ENCODE results near the gene SWSAP1.
A peak's percentile ranks its signal among the peaks of the same experiment; 100 is the strongest.

Gene SWSAP1

GRCh38 chr19:11416346-11417052, 42.0 kb downstream of the SWSAP1 start:
- DNase-seq: no peak

DNA sequence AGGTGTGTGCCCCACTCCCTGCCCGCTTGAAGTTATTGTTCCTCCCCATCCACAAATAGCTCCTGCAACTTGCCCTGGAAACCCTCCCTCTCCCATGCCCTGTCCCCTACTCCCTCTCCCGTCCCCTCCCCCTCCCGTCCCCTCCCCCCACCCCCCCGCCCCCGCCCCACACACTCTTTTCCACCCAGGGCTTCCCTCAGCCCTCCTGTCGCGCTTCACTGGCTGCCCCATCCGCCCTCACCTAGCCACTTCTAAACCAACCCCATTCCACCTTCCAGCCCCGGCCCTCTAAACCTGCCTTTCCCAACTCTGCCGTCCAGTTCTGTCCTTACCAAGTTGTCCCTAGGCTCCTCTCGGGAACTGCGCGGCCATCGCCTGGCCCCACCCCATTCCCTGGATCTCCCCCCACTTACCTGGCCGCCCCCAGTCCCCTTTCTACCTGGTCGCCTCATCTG, 43.7 kb downstream of the SWSAP1 start:
- no peak for DNase-seq

GRCh38 chr19:11418549-11419506, 44.4 kb downstream of the SWSAP1 start, which contains the start of gene RGL3:
Gene RGL3, minus strand, starts transcription at chr19:11419314. Its CDS starts 36 bp downstream, at chr19:11419278.
- peak in 1 of 2 donors; percentile 27 for DNase-seq

- DNase-seq: no peak
Measured at GRCh38 chr19:11420429-11421370, 46.2 kb downstream of the SWSAP1 start.

DNA sequence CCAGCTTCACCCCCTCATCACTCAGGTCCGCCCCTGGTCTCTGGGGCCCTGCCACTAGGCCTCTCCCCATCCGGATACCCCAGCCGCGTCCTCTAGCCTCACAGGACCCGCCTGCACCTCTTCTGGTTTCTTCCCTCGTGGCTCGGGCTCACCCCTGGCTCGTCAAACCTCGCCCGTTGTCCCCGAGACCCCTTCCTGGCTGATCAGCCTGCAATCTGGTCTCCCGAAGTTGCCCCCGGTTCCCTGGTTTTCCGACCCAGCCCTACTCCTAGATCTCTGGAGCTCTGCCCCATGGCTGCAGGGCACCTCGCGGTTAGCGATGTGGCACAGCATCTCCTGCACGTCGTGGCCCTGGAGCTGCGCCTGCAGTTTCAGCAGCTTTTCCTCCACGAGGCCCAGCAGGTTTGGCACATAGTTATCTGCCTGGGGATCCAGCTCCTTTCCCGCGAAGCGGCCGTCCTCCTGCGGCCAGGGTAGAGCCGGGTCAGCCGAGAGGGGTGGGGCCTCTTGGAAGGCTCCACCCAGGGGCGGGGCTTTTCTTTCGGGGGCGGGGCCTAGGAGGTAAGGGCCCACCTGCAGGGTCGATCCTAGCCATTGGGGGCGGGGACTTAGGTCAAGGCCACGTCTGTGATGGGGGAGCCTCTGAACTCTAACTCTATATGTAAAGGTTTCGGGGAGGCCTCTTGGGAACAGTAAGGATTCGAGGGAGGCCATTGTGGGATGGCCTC, 47.1 kb downstream of the SWSAP1 start:
- peak; percentile 50 to 62 for DNase-seq

DNA sequence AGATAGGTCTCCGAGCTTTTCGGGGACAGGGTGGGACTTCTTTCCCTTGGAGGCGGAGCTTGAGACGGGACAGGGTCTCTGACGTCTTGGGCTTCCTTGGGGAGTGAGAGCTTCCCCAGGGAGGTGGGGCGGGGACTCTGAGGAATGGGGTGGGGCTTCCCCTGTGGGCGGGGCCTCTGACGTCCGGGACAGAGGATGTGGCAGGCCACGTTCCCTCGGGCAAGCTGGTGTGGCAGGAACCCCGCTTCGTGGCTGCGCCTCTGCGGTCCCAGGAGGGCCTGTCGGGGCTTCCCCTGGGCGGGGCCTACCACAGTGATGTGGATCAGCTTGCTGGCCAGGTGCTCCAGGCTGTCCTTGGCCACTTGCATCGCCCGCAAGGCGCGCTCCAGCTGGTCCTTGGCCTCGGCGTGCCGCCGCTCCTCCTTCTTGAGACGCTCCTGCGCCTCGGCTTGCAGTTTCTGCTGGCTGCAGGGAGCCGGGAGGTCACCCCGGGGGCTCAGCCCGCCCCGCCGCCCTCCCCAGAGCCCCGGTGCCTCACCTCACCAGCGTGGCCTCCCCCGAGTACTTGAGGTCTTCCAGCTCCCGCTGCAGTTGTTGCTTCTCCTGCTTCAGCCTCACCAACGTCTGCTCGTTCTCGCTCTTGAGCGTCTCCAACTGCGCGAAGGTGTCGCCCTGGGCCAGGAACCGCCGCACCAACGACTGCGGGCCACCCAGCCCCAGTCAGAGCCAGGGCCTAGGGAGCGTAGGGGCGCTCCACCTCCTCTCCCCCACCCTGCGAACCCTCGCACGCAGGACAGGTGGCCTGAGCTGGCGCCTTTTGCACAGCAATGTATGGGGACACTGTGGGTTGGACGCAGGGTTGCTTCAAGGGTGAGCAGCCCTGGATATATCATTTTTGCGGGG, 47.9 kb downstream of the SWSAP1 start:
- peak; percentile 81 to 90 for DNase-seq

DNA sequence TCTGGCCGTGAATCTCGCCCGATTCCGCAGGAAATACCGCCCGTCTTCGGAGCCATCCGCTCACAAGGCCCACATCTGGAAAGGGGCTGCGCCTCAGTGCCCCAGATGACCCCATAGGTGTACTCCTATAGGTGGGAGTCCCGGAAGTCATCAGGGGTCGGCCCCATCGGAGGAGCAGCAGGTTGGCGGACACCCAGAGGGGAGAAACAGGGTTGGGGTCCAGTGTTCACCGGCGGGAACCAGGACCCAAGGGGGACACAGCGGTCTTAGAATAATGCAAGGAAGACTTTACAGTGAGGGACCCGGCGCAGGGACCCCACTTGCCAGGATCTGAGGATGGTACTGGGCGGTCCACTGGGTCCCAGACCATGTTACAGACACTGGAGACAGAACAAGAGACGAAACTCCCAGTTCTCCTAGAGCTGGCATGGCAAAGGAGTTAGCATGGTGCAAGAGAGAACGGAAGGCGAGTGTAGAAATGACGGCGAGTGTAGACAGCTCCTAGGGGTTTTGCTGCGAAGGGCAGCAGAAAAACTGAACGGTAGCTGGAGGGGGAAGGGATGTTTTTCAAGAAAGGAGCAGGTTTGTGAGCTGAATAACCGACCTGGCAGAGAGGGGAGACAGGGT, 48.8 kb downstream of the SWSAP1 start:
- no peak for DNase-seq

GRCh38 chr19:11423791-11424181, 49.3 kb downstream of the SWSAP1 start:
- DNase-seq: no peak
